GM13976 (cell line): ENCODE measurements around the gene CDH10.

Source experiments
- DNase-seq: peaks from one replicate; pipeline ENCODE4 v3.0.0; 2012; ENCODE audit warnings: low spot score
- CTCF ChIP-seq: IDR thresholded peaks from 2 replicates; pipeline ENCODE4 v1.5.1; 2012; ENCODE audit warnings: borderline replicate concordance, mild to moderate bottlenecking; ENCODE audit not compliant: insufficient read depth; ENCODE audit errors: extremely low read depth, missing control alignments, control extremely low read depth
- in situ Hi-C: fragments of 300-500 bp; cut with MboI; formaldehyde crosslinking; loops from one replicate; pipeline ENCODE4 v1.12.0; 2022; ENCODE audit warnings: low sequenced_read_pairs, mixed read lengths, inconsistent platforms; ENCODE audit not compliant: unreplicated experiment

Gene CDH10

DNA sequence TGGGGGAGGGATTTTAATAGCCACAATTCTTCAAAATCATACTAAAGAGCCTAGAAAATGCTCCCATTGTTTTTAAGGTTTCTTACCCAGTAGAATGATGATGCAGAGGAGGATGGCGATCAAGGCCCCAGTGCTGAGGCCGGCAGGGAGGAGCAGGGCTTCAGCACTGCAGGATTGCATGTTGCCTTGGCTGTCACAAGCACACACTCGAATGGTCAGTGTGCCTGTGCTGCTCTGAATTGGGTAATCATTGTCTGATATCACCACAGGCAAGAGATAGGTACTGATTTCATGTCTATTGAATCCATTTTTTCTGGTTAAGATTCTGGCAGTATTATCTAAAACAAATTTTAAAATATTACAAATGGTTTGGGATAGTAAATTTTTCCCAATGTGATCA is 153.3 kb downstream of the CDH10 start:
- in situ Hi-C loops, result no loop called here
- no peak for DNase-seq
- no peak for TF ChIP-seq CTCF

GRCh38 chr5:24487368-24488229 is 157.2 kb downstream of the CDH10 start:
- no peak for TF ChIP-seq CTCF
- in situ Hi-C loops, result no loop called here
- no peak for DNase-seq

GRCh38 chr5:24480952-24481351 is 163.8 kb downstream of the CDH10 start:
- no peak for DNase-seq
- in situ Hi-C loops, result no loop called here

DNA sequence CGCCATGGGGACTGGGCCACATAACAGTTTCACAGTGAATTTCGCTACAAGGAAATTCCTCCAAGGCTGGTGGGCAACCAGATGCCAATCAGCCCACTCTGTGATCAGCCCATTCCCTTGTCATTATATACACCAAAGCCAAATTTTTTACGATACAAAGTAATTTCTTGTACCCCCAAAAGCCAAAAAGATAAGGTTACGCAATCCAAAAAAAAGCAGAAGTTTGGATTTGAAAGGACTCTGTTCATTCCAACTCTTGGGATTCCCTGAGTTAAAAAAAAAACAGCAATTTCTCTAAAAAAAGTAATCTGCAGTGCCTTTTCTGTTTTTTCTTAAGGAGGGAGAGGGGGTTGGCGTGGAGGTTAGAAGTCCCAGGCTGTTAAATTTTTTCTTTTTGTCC is 166.8 kb downstream of the CDH10 start:
- in situ Hi-C loops, result no loop called here
- DNase-seq, result no peak
- no peak for TF ChIP-seq CTCF

More at GRCh38 chr5:24480952-24481351, 163.8 kb downstream of the CDH10 start:
- TF ChIP-seq CTCF, result no peak

GRCh38 chr5:24475101-24475500 is 169.7 kb downstream of the CDH10 start:
- no peak for TF ChIP-seq CTCF
- in situ Hi-C loops, result no loop called here
- no peak for DNase-seq

DNA sequence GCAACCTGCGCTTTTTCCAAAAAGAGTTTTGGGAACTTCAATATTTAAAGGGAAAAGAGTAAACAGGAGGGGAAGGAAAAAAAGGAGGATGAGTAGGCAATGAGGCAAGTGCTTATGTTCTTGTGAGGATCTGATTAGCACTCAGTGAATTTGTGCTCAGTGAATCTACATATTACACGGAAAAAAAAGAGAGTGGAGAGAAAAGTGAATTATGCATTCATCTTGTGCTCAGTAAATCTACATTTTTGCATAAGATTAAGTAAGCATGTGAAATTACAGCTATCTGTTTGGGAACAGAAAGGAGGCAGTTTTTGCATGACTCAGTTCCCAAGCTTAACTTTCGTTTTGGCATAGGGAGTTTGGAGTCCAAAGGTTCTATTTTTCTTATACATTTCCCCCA is 170.1 kb downstream of the CDH10 start:
- in situ Hi-C loops, result no loop called here
- no peak for TF ChIP-seq CTCF
- no peak for DNase-seq
